H9 (cell line): ENCODE results near the gene TRIM17. TPM values are rescaled to one million over a fixed set of nuclear protein-coding genes. Genes with fewer than 3 reads are reported as not detected.

Experiments
- DNase-seq: peaks from one replicate; pipeline ENCODE4 v3.0.0-alpha.2; 2017
- H2AFZ ChIP-seq: one replicate; pipeline ENCODE4 v1.6.1; 2013; ENCODE audit warnings: mild to moderate bottlenecking, low read length, control low read depth, moderate library complexity
- H2AK5ac ChIP-seq: 2 replicates; pipeline ENCODE4 v1.6.1; 2013; ENCODE audit warnings: low read length, control low read depth, mixed read lengths; ENCODE audit not compliant: insufficient read length
- H2BK120ac ChIP-seq: one replicate; pipeline ENCODE4 v1.6.1; 2013; ENCODE audit warnings: low read depth, mild to moderate bottlenecking, low read length, control low read depth, inconsistent platforms; ENCODE audit not compliant: poor library complexity, severe bottlenecking
- H2BK12ac ChIP-seq: 2 replicates; pipeline ENCODE4 v1.6.1; 2013; ENCODE audit warnings: low read length, control low read depth, mixed read lengths, low read depth; ENCODE audit not compliant: insufficient read length
- H2BK15ac ChIP-seq: 2 replicates; pipeline ENCODE4 v1.6.1; 2013; ENCODE audit warnings: low read depth, low read length, control low read depth
- H2BK20ac ChIP-seq: one replicate; pipeline ENCODE4 v1.6.1; 2013; ENCODE audit warnings: low read depth, mild to moderate bottlenecking, low read length, control low read depth, inconsistent platforms; ENCODE audit not compliant: poor library complexity, severe bottlenecking
- H2BK5ac ChIP-seq: 2 replicates; pipeline ENCODE4 v1.6.1; 2013; ENCODE audit warnings: low read length, control low read depth, mixed read lengths; ENCODE audit not compliant: insufficient read length
- H3K14ac ChIP-seq: 2 replicates; pipeline ENCODE4 v1.6.1; 2013; ENCODE audit warnings: low read length, control low read depth; ENCODE audit not compliant: insufficient read depth
- H3K18ac ChIP-seq: 2 replicates; pipeline ENCODE4 v1.6.1; 2013; ENCODE audit warnings: low read depth, mild to moderate bottlenecking, mixed read lengths, low read length, control low read depth; ENCODE audit not compliant: insufficient read length
- H3K23ac ChIP-seq: 2 replicates; pipeline ENCODE4 v1.6.1; 2013; ENCODE audit warnings: low read length, control low read depth, mixed read lengths, low read depth; ENCODE audit not compliant: insufficient read length
- H3K23me2 ChIP-seq: 2 replicates; pipeline ENCODE4 v1.6.1; 2013; ENCODE audit warnings: low read depth, mild to moderate bottlenecking, mixed read lengths, low read length, control low read depth; ENCODE audit not compliant: insufficient read length, poor library complexity, severe bottlenecking
- H3K27ac ChIP-seq: 2 replicates; pipeline ENCODE4 v1.5.1; 2013; ENCODE audit warnings: low read length, control low read depth, mixed read lengths, low read depth; ENCODE audit not compliant: insufficient read length
- H3K27me3 ChIP-seq: 2 replicates; pipeline ENCODE4 v1.6.1; 2013; ENCODE audit warnings: low read length, control low read depth, inconsistent platforms; ENCODE audit not compliant: insufficient read depth
- H3K4ac ChIP-seq: 2 replicates; pipeline ENCODE4 v1.6.1; 2013; ENCODE audit warnings: low read depth, mild to moderate bottlenecking, control low read depth, inconsistent platforms, low read length, moderate library complexity
- H3K4me1 ChIP-seq: 2 replicates; pipeline ENCODE4 v1.6.1; 2013; ENCODE audit warnings: low read length, control low read depth, inconsistent platforms; ENCODE audit not compliant: insufficient read depth
- H3K4me2 ChIP-seq: 2 replicates; pipeline ENCODE4 v1.6.1; 2013; ENCODE audit warnings: low read length, control low read depth, mixed read lengths; ENCODE audit not compliant: insufficient read length, insufficient read depth
- H3K56ac ChIP-seq: 2 replicates; pipeline ENCODE4 v1.6.1; 2013; ENCODE audit warnings: low read depth, mild to moderate bottlenecking, mixed read lengths, low read length, control low read depth; ENCODE audit not compliant: insufficient read length
- H3K79me1 ChIP-seq: 2 replicates; pipeline ENCODE4 v1.6.1; 2013; ENCODE audit warnings: low read depth, mild to moderate bottlenecking, moderate library complexity, low read length, control low read depth, inconsistent platforms; ENCODE audit not compliant: insufficient read depth, poor library complexity, severe bottlenecking
- H3K79me2 ChIP-seq: 2 replicates; pipeline ENCODE4 v1.6.1; 2013; ENCODE audit warnings: low read length, control low read depth, inconsistent platforms; ENCODE audit not compliant: insufficient read depth
- H3K9ac ChIP-seq: 2 replicates; pipeline ENCODE4 v1.6.1; 2013; ENCODE audit warnings: low read length, control low read depth, mixed read lengths; ENCODE audit not compliant: insufficient read length; ENCODE audit errors: extremely low read depth
- H3K9me3 ChIP-seq: one replicate; pipeline ENCODE4 v1.6.1; 2013; ENCODE audit warnings: low read depth, low read length, inconsistent platforms; ENCODE audit not compliant: control insufficient read depth
- H3T11ph ChIP-seq: one replicate; pipeline ENCODE4 v1.6.1; 2013; ENCODE audit warnings: mild to moderate bottlenecking, low read length, control low read depth, inconsistent platforms
- H4K20me1 ChIP-seq: one replicate; pipeline ENCODE4 v1.6.1; 2013; ENCODE audit not compliant: control insufficient read depth, insufficient read length, insufficient read depth
- H4K5ac ChIP-seq: 2 replicates; pipeline ENCODE4 v1.6.1; 2013; ENCODE audit warnings: low read depth, mild to moderate bottlenecking, mixed read lengths, low read length, control low read depth; ENCODE audit not compliant: insufficient read length
- H4K8ac ChIP-seq: replicated peaks from 2 replicates; pipeline ENCODE4 v1.6.1; 2013; ENCODE audit warnings: low read length, control low read depth, mixed read lengths, low read depth; ENCODE audit not compliant: insufficient read length
- H4K91ac ChIP-seq: 2 replicates; pipeline ENCODE4 v1.6.1; 2013; ENCODE audit warnings: low read depth, mild to moderate bottlenecking, moderate library complexity, mixed read lengths, low read length, control low read depth; ENCODE audit not compliant: insufficient read length
- H3K27ac Mint-ChIP-seq, 3 experiments: 2 replicates in 2 of 3; 3 replicates in 1 of 3; pipeline ENCODE4 v1.8.0; 2020 to 2021; ENCODE audit warnings: mixed read lengths in 3 of 3, mild to moderate bottlenecking in 1 of 3, moderate library complexity in 1 of 3
- H3K27me3 Mint-ChIP-seq: 2 replicates; pipeline ENCODE4 v1.8.0; 2021; ENCODE audit warnings: low read depth, mild to moderate bottlenecking, moderate library complexity, mixed read lengths
- H3K36me3 Mint-ChIP-seq, 3 experiments: 2 replicates in 2 of 3; 3 replicates in 1 of 3; pipeline ENCODE4 v1.8.0; 2020 to 2021; ENCODE audit warnings: low read depth in 3 of 3, mixed read lengths in 3 of 3; ENCODE audit not compliant: insufficient read depth in 1 of 3
- H3K4me1 Mint-ChIP-seq, 2 experiments: 2 replicates each; pipeline ENCODE4 v1.8.0; 2020; ENCODE audit warnings: mixed read lengths in 2 of 2
- H3K4me3 Mint-ChIP-seq, 2 experiments: 2 replicates in 1 of 2; 3 replicates in 1 of 2; pipeline ENCODE4 v1.8.0; 2020 to 2021; ENCODE audit warnings: mild to moderate bottlenecking in 2 of 2, mixed read lengths in 2 of 2, moderate library complexity in 1 of 2
- H3K9me3 Mint-ChIP-seq, 2 experiments: 2 replicates in 1 of 2; 3 replicates in 1 of 2; pipeline ENCODE4 v1.8.0; 2020; ENCODE audit warnings: mild to moderate bottlenecking in 2 of 2, mixed read lengths in 2 of 2, moderate library complexity in 1 of 2
- CTCF ChIP-seq: fragments of 200-600 bp; sonication (generic); conservative IDR thresholded peaks from 3 replicates; pipeline ENCODE4 v1.8.0; 2021; ENCODE audit warnings: antibody characterized with exemption, mild to moderate bottlenecking
- WGBS: extraction: QIAGEN DNeasy Blood & Tissue Kit; methylation state at CpG from one replicate; pipeline ENCODE4 v1.1.7; 2013; ENCODE audit warnings: missing lambda C conversion rate, low lambda C conversion rate, mixed read lengths; ENCODE audit not compliant: insufficient read length; ENCODE audit errors: extremely low coverage; 5-methylcytosine and 5-hydroxymethylcytosine counted together
- total RNA-seq: library from RNA; stranded (reverse); gene quantifications from 2 replicates; pipeline ENCODE4 v1.2.1, GENCODE V29; 2021

The TRIM17 gene
- total RNA-seq, 1 experiment from 2014 or later = 2.8 TPM

DNA sequence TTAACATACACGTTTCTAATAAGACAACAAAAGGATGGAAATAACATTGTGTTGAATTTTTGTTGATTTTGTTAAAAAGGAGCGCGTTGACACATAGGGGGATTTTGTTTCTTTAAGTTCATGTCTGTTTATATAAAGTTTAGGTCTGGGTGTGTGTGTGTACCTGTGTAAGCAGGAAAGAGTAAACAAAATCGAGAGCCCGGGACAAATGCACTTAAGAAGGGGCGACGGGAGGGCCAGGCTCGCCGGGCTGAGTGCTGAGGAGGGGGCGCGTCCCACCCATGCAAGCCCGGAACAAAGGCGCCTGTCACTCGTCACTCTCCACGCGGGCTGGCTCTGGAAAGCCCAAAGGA is 28.8 kb upstream of the TRIM17 start:
- Histone ChIP-seq H3K4me1 (peaks cover 2% of the 10 kb centered on the region; the same call in 1 of the 2 replicates), H2BK120ac (no peak overlapping the region), H3K4me2 (peak overlapping the region; percentile 48), H3K27ac (no peak overlapping the region), H3T11ph (no peak overlapping the region), H3K18ac (no peak overlapping the region), H4K5ac (no peak overlapping the region), H4K20me1 (no peaks in the 10 kb centered on the region), H2AFZ (no peak overlapping the region), H2BK15ac (no peak overlapping the region), H3K4ac (no peak overlapping the region), H4K8ac (no peak overlapping the region), H2BK12ac (no peak overlapping the region), H3K23ac (no peak overlapping the region), H2AK5ac (no peak overlapping the region), H3K9me3 (no peaks in the 10 kb centered on the region), H3K56ac (no peak overlapping the region), H3K14ac (no peak overlapping the region), H2BK20ac (no peak overlapping the region), H4K91ac (no peak overlapping the region), H3K79me2 (no peaks in the 10 kb centered on the region), H3K9ac (no peak overlapping the region), H2BK5ac (no peak overlapping the region), H3K79me1 (no peaks in the 10 kb centered on the region), H3K27me3 (peaks cover 38% of the 10 kb centered on the region), H3K23me2 (no peaks in the 10 kb centered on the region)
- Mint-ChIP-seq H3K36me3 (no peaks in the 10 kb centered on the region), H3K9me3 (no peaks in the 10 kb centered on the region; a peak in 2 of 5 replicates), H3K27ac (no peak overlapping the region; a peak in 1 of 7 replicates), H3K4me3 (peak overlapping the region; percentile 74 to 85), H3K27me3 (peaks cover 98% of the 10 kb centered on the region), H3K4me1 (peaks cover 22 to 25% of the 10 kb centered on the region in 2 experiments)
- no peak for TF ChIP-seq CTCF
- DNase-seq = no peak
- no CpG with 5 or more reads among the region's 16 CpGs for WGBS
